NCI-H146 treated with DMSO at 0.1 percent for 48 hours (cell line): Measurements from ENCODE around the gene NUP62CL.
"Not testable (repeated sequence)": the region's sequence is repeated elsewhere in the genome, so short reads cannot be mapped to it uniquely, and the experiment has no call there.

Experiments used
- DNase-seq: peaks from one replicate; lab custom pipeline; 2025; ENCODE audit not compliant: unreplicated experiment; lab: John Stamatoyannopoulos, UW

NUP62CL gene

GRCh38 chrX:107205770-107206696 lies at the start of gene NUP62CL, which contains the start of gene DNAAF6:
TSS of gene NUP62CL (minus strand) at chrX:107206433. CDS start at chrX:107175146, 31,287 bp downstream.
TSS of gene DNAAF6 (plus strand) at chrX:107206611. CDS start at chrX:107212876, 6,265 bp downstream.
- DNase-seq, result peak; percentile 69

GRCh38 chrX:107228486-107228819 lies 22.2 kb upstream of the NUP62CL start:
- DNase-seq, result no peak

- DNase-seq, result no peak
Observed at GRCh38 chrX:107227780-107228485, 21.7 kb upstream of the NUP62CL start.

GRCh38 chrX:107226757-107227156 lies 20.5 kb upstream of the NUP62CL start:
- DNase-seq, result no peak

- no peak for DNase-seq
Observed at GRCh38 chrX:107213477-107213876, 7.2 kb upstream of the NUP62CL start.

- DNase-seq, result no peak
Observed at GRCh38 chrX:107207943-107208342, 1.7 kb upstream of the NUP62CL start.

DNA sequence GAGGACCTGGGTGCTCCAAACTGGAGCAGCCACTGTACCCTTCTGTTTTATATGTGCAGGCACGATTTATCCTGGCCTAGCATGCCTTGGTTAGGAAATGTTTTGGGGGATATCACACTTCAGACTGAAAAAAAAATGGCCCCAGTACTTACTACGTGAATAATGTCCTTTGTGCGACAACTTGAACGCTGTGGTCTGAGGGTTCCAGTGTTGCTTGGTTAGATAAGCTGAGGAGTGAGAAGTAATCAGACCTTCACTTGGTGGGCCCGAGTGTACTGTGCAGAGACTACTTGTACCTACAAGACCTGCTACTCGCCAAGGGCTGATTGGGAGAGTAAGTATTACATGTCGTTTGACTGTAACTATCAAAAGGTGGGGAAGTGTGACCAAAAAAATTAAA lies 856 bp upstream of the NUP62CL start:
- no peak for DNase-seq

DNA sequence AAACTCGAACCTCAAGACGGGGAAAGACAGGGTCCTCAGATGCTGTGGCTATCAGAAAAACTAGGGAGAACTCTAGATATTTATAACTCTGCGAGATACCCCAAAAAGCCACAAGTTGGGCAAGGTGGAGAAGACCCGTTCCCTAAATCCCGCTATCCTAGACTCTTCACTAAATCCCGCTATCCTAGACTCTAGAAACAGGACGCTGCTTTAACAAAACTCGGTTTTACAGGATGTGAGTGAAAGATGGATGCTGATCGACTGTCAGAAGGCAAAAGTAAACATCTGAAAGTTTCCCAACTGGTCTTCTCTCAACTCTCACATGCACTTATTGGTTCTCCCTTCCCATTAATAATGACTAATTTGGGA lies 448 bp upstream of the NUP62CL start:
- no peak for DNase-seq

- DNase-seq, result no peak
Observed at GRCh38 chrX:107204068-107204605, 2.1 kb downstream of the NUP62CL start.

DNA sequence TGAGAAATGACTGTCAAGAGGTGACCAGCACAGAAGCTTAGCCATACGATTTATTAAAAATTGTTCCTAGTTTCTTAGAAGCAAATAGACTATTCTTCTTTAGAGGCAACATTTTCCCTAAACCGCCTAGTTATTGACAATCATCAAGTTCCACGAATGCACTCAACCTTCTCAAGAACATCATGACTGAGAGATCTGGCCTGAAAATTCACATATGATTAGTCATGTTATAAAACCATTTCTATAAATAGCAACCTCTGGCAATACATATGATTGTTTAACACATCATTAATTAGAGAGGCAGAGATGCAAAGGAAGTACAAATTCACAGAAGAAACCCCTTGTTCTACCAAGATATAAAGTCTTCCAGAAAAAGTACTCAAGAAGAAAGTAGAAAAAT lies 6.7 kb downstream of the NUP62CL start:
- no peak for DNase-seq

GRCh38 chrX:107198074-107198473 lies 8.2 kb downstream of the NUP62CL start:
- not testable (repeated sequence) for DNase-seq

GRCh38 chrX:107197319-107197718 lies 8.9 kb downstream of the NUP62CL start:
- no peak for DNase-seq

DNA sequence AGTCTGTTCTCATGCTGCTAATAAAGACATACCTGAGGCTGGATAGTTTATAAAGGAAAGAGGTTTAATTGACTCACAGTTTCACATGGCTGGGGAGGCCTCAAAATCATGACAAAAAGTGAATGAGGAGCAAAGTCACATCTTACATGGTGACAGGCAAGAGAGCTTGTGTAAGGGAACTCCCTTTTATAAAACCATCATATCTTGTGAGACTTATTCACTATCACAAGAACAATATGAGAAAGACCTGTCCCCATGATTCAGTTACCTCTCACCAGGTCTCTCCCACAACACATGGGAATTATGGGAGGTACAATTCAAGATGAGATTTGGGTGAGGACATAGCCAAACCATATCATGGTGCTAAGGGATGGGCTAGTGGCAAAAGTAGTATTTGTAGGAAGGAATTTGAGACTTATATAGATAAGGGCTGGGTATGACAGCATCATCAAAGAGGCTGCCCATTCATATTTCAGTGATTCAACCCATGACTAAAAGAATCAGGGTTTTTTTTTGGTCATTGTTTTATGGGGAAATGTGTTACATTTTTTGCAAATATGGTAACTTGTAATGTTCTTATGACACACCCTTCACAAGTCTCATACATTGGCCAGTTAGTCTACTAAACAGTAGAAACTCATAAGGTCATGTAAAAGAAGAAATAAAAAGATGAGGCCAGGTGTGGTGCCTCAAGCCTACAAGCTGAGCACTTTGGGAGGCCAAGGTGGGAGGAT lies 34.7 kb downstream of the NUP62CL start:
- no peak for DNase-seq

DNA sequence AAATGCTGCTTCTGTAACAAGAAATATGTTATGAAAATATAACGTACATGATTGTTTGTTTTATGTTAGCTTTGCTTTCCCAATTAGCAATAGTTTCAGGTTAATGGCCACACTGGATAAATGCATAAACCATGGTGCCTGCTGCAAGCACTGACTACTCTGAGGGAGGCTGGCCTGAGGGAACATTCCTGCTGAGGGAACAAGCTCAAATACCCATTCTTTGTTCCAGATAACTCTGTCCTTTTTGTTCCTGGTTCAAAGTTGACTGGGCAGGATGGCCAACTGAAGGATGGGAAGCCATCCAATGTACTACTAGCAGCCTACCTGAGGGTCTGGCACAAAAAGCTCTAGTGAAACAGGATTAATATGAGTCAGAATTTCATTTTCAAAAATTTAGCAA lies 37.5 kb downstream of the NUP62CL start:
- DNase-seq, result no peak

DNA sequence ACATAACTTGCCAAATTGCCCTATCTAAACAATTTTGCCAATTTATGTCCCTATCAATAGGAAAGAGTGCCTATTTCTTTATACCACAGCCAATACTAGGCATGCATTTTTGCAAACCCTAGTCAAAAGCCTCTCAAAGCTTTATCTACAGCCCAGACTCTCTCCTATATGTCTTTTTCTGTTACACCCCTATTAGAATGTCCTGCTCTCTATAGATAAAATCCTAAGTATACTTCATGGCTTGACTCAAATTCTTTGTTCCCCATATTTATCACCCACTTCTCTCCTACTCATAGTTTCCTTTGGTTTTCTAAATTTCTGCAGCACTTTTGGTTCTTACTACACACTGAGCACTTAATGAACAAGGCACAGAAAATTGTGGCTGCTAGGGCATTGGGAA lies 38.0 kb downstream of the NUP62CL start:
- no peak for DNase-seq

GRCh38 chrX:107167163-107167921 lies 38.9 kb downstream of the NUP62CL start:
- DNase-seq, result no peak

GRCh38 chrX:107157618-107158017 lies 48.6 kb downstream of the NUP62CL start:
- not testable (repeated sequence) for DNase-seq

GRCh38 chrX:107155621-107156430 lies 50.4 kb downstream of the NUP62CL start:
- DNase-seq, result not testable (repeated sequence)

- peak; percentile 3 for DNase-seq
Observed at GRCh38 chrX:107154787-107155620, 51.2 kb downstream of the NUP62CL start.
